ENCODE measurements around the gene ITCH.

ITCH gene

DNA sequence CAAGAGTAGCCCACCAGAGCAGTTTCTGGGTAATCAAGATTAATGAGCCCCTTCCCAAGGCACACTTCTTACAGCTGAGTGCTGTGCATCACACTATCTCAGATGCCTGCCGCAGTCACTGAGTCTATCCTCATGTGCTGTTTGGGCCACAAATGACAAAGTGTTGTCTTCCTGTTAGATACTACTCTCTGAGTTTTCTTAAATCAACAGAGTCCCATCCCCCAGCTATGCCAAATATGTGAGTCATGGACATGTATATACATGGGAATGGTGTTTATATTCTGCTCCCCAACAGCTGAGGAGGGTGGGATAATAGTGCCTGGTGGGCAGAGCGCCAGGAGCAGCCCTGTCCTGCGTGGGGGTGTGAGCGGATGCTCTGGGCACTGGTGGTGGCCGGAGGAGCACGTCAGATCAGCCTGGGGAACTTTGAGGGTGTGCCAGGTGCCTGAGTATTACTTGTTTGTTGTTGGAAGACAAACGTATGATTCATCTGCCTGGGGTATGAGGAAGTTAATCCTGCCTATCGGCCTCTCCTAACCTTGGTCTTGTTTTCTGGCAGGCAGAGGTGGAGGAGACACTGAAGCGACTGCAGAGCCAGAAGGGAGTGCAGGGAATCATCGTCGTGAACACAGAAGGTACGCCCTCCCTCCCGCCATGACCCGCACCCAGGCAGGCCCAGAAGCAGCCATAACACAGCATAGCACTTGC is 162.8 kb downstream of the ITCH start (continued):
- no peak for TF ChIP-seq ZNF138 (tag by site-specific recombination; IDR thresholded peaks at IDR 0.05; ENCODE audit: borderline replicate concordance)
- TF ChIP-seq ZNF354C (tag by site-specific recombination; IDR thresholded peaks at IDR 0.05; ENCODE audit: borderline replicate concordance, low read depth), result no peak
- TF ChIP-seq, protein P1, sequence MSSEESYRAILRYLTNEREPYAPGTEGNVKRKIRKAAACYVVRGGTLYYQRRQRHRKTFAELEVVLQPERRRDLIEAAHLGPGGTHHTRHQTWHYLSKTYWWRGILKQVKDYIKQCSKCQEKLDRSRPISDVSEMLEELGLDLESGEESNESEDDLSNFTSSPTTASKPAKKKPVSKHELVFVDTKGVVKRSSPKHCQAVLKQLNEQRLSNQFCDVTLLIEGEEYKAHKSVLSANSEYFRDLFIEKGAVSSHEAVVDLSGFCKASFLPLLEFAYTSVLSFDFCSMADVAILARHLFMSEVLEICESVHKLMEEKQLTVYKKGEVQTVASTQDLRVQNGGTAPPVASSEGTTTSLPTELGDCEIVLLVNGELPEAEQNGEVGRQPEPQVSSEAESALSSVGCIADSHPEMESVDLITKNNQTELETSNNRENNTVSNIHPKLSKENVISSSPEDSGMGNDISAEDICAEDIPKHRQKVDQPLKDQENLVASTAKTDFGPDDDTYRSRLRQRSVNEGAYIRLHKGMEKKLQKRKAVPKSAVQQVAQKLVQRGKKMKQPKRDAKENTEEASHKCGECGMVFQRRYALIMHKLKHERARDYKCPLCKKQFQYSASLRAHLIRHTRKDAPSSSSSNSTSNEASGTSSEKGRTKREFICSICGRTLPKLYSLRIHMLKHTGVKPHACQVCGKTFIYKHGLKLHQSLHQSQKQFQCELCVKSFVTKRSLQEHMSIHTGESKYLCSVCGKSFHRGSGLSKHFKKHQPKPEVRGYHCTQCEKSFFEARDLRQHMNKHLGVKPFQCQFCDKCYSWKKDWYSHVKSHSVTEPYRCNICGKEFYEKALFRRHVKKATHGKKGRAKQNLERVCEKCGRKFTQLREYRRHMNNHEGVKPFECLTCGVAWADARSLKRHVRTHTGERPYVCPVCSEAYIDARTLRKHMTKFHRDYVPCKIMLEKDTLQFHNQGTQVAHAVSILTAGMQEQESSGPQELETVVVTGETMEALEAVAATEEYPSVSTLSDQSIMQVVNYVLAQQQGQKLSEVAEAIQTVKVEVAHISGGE (tag by site-specific recombination; conservative IDR thresholded peaks at IDR 0.05; ENCODE audit: low read depth), result no peak
- TF ChIP-seq ZNF660 (tag by site-specific recombination; IDR thresholded peaks at IDR 0.05), result no peak
- no peak for TF ChIP-seq ZBTB7A (tag by site-specific recombination; IDR thresholded peaks at IDR 0.05; ENCODE audit: low read depth)
- peak; percentile 81 for TF ChIP-seq SP7 (tag by site-specific recombination; IDR thresholded peaks at IDR 0.05)
- no peak for TF ChIP-seq ZNF776 (tag by site-specific recombination; IDR thresholded peaks at IDR 0.05; ENCODE audit: borderline replicate concordance)
- TF ChIP-seq SP2 (tag by site-specific recombination; IDR thresholded peaks at IDR 0.05), result peak; percentile 19; the same call in 1 of the 2 replicates
- 0 out of 2 replicates have a peak, but pooled peaks have one; percentile 34 for TF ChIP-seq SP3 (tag by site-specific recombination; IDR thresholded peaks at IDR 0.05)
- TF ChIP-seq HOXC10 (CRISPR knock-in tag; IDR thresholded peaks at IDR 0.05), result no peak
- TF ChIP-seq ZNF23 (tag by site-specific recombination; IDR thresholded peaks at IDR 0.05; ENCODE audit: borderline replicate concordance), result no peak
- TF ChIP-seq ZNF366 (tag by site-specific recombination; conservative IDR thresholded peaks at IDR 0.05), result peak; percentile 69
- no peak for TF ChIP-seq ZNF777 (tag by site-specific recombination; IDR thresholded peaks at IDR 0.05; ENCODE audit: borderline replicate concordance)
- TF ChIP-seq, protein P2, sequence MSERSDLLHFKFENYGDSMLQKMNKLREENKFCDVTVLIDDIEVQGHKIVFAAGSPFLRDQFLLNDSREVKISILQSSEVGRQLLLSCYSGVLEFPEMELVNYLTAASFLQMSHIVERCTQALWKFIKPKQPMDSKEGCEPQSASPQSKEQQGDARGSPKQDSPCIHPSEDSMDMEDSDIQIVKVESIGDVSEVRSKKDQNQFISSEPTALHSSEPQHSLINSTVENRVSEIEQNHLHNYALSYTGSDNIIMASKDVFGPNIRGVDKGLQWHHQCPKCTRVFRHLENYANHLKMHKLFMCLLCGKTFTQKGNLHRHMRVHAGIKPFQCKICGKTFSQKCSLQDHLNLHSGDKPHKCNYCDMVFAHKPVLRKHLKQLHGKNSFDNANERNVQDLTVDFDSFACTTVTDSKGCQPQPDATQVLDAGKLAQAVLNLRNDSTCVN (tag by site-specific recombination; optimal IDR thresholded peaks at IDR 0.05), result no peak
- TF ChIP-seq, protein P3, sequence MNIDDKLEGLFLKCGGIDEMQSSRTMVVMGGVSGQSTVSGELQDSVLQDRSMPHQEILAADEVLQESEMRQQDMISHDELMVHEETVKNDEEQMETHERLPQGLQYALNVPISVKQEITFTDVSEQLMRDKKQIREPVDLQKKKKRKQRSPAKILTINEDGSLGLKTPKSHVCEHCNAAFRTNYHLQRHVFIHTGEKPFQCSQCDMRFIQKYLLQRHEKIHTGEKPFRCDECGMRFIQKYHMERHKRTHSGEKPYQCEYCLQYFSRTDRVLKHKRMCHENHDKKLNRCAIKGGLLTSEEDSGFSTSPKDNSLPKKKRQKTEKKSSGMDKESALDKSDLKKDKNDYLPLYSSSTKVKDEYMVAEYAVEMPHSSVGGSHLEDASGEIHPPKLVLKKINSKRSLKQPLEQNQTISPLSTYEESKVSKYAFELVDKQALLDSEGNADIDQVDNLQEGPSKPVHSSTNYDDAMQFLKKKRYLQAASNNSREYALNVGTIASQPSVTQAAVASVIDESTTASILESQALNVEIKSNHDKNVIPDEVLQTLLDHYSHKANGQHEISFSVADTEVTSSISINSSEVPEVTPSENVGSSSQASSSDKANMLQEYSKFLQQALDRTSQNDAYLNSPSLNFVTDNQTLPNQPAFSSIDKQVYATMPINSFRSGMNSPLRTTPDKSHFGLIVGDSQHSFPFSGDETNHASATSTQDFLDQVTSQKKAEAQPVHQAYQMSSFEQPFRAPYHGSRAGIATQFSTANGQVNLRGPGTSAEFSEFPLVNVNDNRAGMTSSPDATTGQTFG (tag by site-specific recombination; IDR thresholded peaks at IDR 0.05; ENCODE audit: borderline replicate concordance), result no peak
- TF ChIP-seq ZNF654 (tag by site-specific recombination; IDR thresholded peaks at IDR 0.05; ENCODE audit: low read depth), result no peak; the same call in 1 of the 2 replicates
- TF ChIP-seq ZNF24 (tag by site-specific recombination; IDR thresholded peaks at IDR 0.05), result peak; percentile 83
- no peak for TF ChIP-seq OVOL3 (tag by site-specific recombination; IDR thresholded peaks at IDR 0.05)
- TF ChIP-seq ZNF549 (tag by site-specific recombination; IDR thresholded peaks at IDR 0.05), result no peak
- TF ChIP-seq ZNF155 (tag by site-specific recombination; IDR thresholded peaks at IDR 0.05), result no peak
- 0 out of 2 replicates have a peak, but pooled peaks have one; percentile 15 for TF ChIP-seq KLF8 (tag by site-specific recombination; IDR thresholded peaks at IDR 0.05)
- TF ChIP-seq, protein P4, sequence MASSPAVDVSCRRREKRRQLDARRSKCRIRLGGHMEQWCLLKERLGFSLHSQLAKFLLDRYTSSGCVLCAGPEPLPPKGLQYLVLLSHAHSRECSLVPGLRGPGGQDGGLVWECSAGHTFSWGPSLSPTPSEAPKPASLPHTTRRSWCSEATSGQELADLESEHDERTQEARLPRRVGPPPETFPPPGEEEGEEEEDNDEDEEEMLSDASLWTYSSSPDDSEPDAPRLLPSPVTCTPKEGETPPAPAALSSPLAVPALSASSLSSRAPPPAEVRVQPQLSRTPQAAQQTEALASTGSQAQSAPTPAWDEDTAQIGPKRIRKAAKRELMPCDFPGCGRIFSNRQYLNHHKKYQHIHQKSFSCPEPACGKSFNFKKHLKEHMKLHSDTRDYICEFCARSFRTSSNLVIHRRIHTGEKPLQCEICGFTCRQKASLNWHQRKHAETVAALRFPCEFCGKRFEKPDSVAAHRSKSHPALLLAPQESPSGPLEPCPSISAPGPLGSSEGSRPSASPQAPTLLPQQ (tag by site-specific recombination; IDR thresholded peaks at IDR 0.05), result peak; percentile 59; the same call in 1 of the 2 replicates
- TF ChIP-seq ZNF473 (tag by site-specific recombination; IDR thresholded peaks at IDR 0.05), result no peak
- peak; percentile 66 for TF ChIP-seq KLF10 (tag by site-specific recombination; IDR thresholded peaks at IDR 0.05)
- no peak for TF ChIP-seq ZNF10 (tag by site-specific recombination; IDR thresholded peaks at IDR 0.05)
- no peak for TF ChIP-seq ZNF510 (tag by site-specific recombination; IDR thresholded peaks at IDR 0.05; ENCODE audit: insufficient replicate concordance)
- no peak for TF ChIP-seq ZNF324 (tag by site-specific recombination; IDR thresholded peaks at IDR 0.05)
- no peak for TF ChIP-seq ZNF121 (tag by site-specific recombination; IDR thresholded peaks at IDR 0.05)
- no peak for TF ChIP-seq ZNF202 (tag by site-specific recombination; IDR thresholded peaks at IDR 0.05; ENCODE audit: borderline replicate concordance)
- no peak for TF ChIP-seq ZNF404 (tag by site-specific recombination; IDR thresholded peaks at IDR 0.05)
- no peak for TF ChIP-seq ZBTB21 (tag by site-specific recombination; IDR thresholded peaks at IDR 0.05)
- no peak for TF ChIP-seq ZNF785 (tag by site-specific recombination; IDR thresholded peaks at IDR 0.05)
- peak; percentile 71 for TF ChIP-seq GLIS2 (tag by site-specific recombination; IDR thresholded peaks at IDR 0.05)
- no peak for TF ChIP-seq ZNF37A (tag by site-specific recombination; IDR thresholded peaks at IDR 0.05)
